ENCODE data around the gene MRPL45.

DNA sequence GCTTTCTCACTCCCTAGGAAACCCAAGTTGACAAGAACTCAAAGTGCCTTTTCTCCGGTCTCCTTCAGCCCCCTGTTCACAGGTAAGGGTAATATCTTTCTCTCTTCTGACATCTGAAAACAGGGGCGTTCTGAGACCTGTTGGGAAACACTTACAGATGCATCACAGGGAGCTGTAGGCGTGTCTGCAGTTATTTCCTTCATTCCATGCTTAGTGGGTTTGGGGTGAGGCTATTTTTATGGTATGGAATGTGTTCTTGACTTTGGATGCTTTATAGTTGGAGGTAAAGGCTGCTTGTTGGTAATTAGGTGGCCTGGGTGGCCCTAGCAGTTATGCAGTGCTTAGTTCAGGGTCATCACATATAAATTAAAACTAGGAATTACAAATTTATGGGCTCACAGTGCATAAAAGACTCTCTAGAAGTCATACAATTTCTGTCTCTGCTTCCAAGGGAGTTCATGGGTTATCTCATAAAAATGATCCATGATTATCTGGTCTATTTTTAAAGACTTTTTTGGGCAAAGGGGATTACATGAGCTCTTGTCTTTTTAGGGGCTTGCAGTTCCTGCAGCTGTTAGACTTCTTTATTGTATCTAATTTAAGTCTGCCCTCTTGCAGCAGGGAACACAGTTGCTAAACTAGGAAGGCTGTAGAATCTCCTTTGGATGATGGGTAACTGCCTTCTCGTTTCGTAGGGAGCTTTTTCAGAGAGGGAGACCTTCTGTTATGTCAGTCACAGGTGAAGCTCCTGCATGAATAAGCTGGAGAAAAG lies 64.9 kb downstream of the MRPL45 start:
- TF ChIP-seq CTCF (IDR thresholded peaks at IDR 0.05; ENCODE audit: low read depth, low read length) (no peak), EZH2phosphoT487 (IDR thresholded peaks at IDR 0.05; ENCODE audit: low read depth) (no peak)

Measured in OCI-LY3 (cell line).